C4-2B (cell line): ENCODE measurements around the gene SDF2.

Source experiments
- ZFX ChIP-seq: fragments of 450-650 bp; IDR thresholded peaks from 2 replicates; pipeline ENCODE4 v1.6.1; 2017
- TF ChIP-seq, protein P1 (sequence below): fragments of 450-650 bp; conservative IDR thresholded peaks from 2 replicates; pipeline ENCODE4 v1.5.1; 2017; ENCODE audit warnings: mild to moderate bottlenecking

DNA sequence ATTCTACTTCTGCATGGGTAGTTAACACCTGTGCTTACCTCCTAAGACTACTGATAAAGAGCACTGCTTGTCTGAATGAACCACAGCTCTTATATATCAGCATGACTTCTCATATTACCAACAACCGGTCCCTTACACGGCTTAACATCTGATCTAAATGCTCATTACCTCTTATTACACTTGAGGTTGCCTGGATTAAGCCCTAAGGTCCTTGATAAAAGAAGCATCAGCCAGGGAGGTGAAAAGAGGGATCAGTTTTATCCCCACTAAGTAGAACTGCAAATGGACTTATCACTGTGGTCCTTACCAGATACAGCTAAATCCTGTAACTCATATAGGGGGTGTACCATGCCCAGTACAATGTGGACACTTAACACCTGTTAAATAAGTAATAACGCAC is 39.5 kb downstream of the SDF2 start:
- TF ChIP-seq, protein P1, sequence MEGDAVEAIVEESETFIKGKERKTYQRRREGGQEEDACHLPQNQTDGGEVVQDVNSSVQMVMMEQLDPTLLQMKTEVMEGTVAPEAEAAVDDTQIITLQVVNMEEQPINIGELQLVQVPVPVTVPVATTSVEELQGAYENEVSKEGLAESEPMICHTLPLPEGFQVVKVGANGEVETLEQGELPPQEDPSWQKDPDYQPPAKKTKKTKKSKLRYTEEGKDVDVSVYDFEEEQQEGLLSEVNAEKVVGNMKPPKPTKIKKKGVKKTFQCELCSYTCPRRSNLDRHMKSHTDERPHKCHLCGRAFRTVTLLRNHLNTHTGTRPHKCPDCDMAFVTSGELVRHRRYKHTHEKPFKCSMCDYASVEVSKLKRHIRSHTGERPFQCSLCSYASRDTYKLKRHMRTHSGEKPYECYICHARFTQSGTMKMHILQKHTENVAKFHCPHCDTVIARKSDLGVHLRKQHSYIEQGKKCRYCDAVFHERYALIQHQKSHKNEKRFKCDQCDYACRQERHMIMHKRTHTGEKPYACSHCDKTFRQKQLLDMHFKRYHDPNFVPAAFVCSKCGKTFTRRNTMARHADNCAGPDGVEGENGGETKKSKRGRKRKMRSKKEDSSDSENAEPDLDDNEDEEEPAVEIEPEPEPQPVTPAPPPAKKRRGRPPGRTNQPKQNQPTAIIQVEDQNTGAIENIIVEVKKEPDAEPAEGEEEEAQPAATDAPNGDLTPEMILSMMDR: no peak
- no peak for TF ChIP-seq ZFX
